ENCODE data around the gene PTOV1. TPM values are rescaled to one million over a fixed set of nuclear protein-coding genes. Genes with fewer than 3 reads are reported as not detected.
A peak's percentile ranks its signal among the peaks of the same experiment; 100 is the strongest.

The PTOV1 gene
- total and polyA plus RNA-seq, 12 donors: 67.8 to 220 (median 91.4) TPM

DNA sequence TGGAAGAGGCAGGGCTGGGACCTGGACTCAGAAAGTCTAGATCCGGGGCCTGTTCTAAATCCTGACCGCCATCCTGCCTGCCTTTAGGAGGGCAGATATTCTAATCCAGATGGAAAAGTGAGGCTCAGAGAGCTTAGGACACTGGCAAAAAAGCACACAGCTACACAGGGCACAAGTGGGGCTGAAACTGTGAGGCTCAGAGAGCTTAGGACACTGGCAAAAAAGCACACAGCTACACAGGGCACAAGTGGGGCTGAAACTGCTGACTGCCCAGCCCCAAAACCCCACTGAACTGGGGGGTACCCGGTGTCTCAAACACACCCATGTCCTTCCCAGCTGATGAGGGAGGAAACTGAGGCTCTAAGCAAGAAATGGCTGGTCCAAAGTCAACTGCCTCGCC, 24.2 kb downstream of the PTOV1 start:
- Histone ChIP-seq H3K36me3 (peaks cover 0 to 42% (median 18%) of the 10 kb centered on the region in 9 donors), H3K4me3 (peak overlapping the region in 8 of 10 donors; percentile 61 to 89 (median 78)), H3K27me3 (no peaks in the 10 kb centered on the region), H3K9me3 (no peaks in the 10 kb centered on the region), H3K27ac (peak overlapping the region in 7 of 10 donors; percentile 91 to 99 (median 98)), H3K4me1 (peaks cover 9 to 43% (median 31%) of the 10 kb centered on the region in 9 donors)
- DNase-seq (no peak), ATAC-seq (no peak)
- intact Hi-C loops (cut with DNase I): loop anchor here in 3 of 10 donors (5.0 kb wide), 3 partner anchors 108 to 378 kb away; partner anchors contain the start of genes AP2A1 (in 2 of the 3), PRMT1 (in 1 of the 3) and RPS11 (in 1 of the 3)
- TF ChIP-seq CTCF (IDR thresholded peaks at IDR 0.05): no peak
- WGBS, 2 donors: 83 to 86% methylated on average over 4 of the region's 4 CpGs

DNA sequence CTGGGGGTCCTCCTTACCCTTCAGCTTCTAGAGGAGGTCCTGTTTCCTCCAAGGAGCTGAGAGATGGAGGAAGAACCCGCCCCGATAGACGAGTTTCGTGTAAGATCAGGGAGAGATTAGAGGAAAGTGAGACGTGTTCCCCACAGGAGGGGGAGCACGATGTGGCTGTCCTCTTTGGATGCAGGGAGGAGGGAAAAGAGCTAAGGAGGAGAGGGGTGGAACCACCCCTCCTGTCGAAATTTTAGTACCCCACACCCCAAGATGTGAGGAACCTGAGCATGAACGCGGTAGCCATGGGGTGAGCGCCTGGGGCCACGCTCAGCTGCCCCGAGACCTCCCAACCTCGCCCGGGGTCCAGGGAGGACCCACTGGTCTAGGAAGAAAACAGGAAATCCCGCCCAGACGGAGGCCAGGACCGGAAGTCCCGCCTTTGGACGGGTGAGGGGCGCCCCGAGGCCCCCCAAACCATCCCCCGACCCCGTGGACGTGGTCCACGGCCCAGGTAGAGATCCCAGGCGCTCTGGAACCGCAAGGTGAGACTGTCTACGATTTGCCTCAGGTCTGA, 25.0 kb downstream of the PTOV1 start:
- H3K4me1 ChIP-seq: peaks cover 9 to 36% (median 26%) of the 10 kb centered on the region in 9 donors
- intact Hi-C loops (cut with DNase I): loop anchor here in 4 of 10 donors (1.0 to 5.0 kb wide), 7 partner anchors 25 to 379 kb away; partner anchors contain the start of genes AP2A1 (in 2 of the 4), ATF5 (in 1 of the 4), FUZ (in 1 of the 4) and NUP62 (in 1 of the 4)
- H3K27me3 ChIP-seq: no peaks in the 10 kb centered on the region
- peak overlapping the region; percentile 61 to 95 (median 81) for H3K4me3 ChIP-seq
- H3K9me3 ChIP-seq: no peaks in the 10 kb centered on the region
- ATAC-seq: peak in 6 of 8 donors; percentile 7 to 26 (median 10)
- no peak for TF ChIP-seq CTCF (IDR thresholded peaks at IDR 0.05)
- 1% methylated on average over 28 of the region's 28 CpGs for WGBS, 2 donors
- H3K27ac ChIP-seq: peak overlapping the region; percentile 91 to 99 (median 98)
- DNase-seq: peak; percentile 72 to 74
- peaks cover 0 to 44% (median 25%) of the 10 kb centered on the region in 9 donors for H3K36me3 ChIP-seq

- DNase-seq (peak; percentile 98), ATAC-seq (peak; percentile 78 to 88 (median 82))
- Histone ChIP-seq H3K27ac (peak overlapping the region; percentile 91 to 99 (median 98)), H3K27me3 (no peaks in the 10 kb centered on the region), H3K36me3 (peaks cover 0 to 44% (median 27%) of the 10 kb centered on the region in 9 donors), H3K9me3 (no peaks in the 10 kb centered on the region), H3K4me1 (peaks cover 9 to 36% (median 26%) of the 10 kb centered on the region in 9 donors), H3K4me3 (peak overlapping the region; percentile 61 to 95 (median 81))
- no peak for TF ChIP-seq CTCF (IDR thresholded peaks at IDR 0.05)
- 1% methylated on average over 46 of the region's 46 CpGs for WGBS, 2 donors
- intact Hi-C loops (cut with DNase I): loop anchor here in 4 of 10 donors (1.0 to 5.0 kb wide), 7 partner anchors 26 to 379 kb away; partner anchors contain the start of genes AP2A1 (in 2 of the 4), FUZ (in 2 of the 4), ATF5 (in 1 of the 4) and NUP62 (in 1 of the 4)
These were observed 25.6 kb downstream of the PTOV1 start for GRCh38 chr19:49876422-49877019.

Measured in heart right ventricle (tissue), 16 donors.